GM19438 (cell line): ENCODE data around the gene HSD17B7.
A peak's percentile ranks its signal among the peaks of the same experiment; 100 is the strongest.

Source experiments
- ATAC-seq: cut with Tn5 transposase; IDR thresholded peaks from one replicate; pipeline ENCODE4 v1.9.1; 2021; ENCODE audit warnings: low read depth; ENCODE audit not compliant: unreplicated experiment

Gene HSD17B7

GRCh38 chr1:162854245-162854882 is 63.9 kb downstream of the HSD17B7 start:
- ATAC-seq = peak; percentile 75

- no peak for ATAC-seq
Observed at GRCh38 chr1:162855461-162856150, 65.1 kb downstream of the HSD17B7 start.

GRCh38 chr1:162856260-162856659 is 65.8 kb downstream of the HSD17B7 start:
- ATAC-seq = no peak

- ATAC-seq = no peak
Observed at GRCh38 chr1:162857850-162858249, 67.3 kb downstream of the HSD17B7 start.

- no peak for ATAC-seq
Observed at GRCh38 chr1:162859191-162859590, 68.7 kb downstream of the HSD17B7 start.

GRCh38 chr1:162861101-162861500 is 70.6 kb downstream of the HSD17B7 start, which contains the start of gene CCDC190:
TSS of gene CCDC190 (minus strand) at chr1:162861175. CDS start at chr1:162859646, 1,529 bp downstream.
- ATAC-seq = no peak

GRCh38 chr1:162861625-162862024 is 71.1 kb downstream of the HSD17B7 start:
- no peak for ATAC-seq
